Stimulated activated naive CD8-positive, alpha-beta T cell treated with anti-CD3 and anti-CD28 coated beads, Interleukin-15, amount 100 ng/mL, for 72 hours (primary cell): Measurements from ENCODE around the gene LMNTD2.

ENCODE experiments used
- ATAC-seq: fragments of 150-1000 bp; cut with Tn5 transposase; 2 replicates; pipeline ENCODE4 v1.10.0; 2021; ENCODE audit warnings: mild to moderate bottlenecking, moderate library complexity
- DNase-seq, 2 donors: peaks; one replicate each; pipeline ENCODE4 v3.0.0; 2021 to 2022
- H3K27ac Mint-ChIP-seq, 2 donors: one replicate each; pipeline ENCODE4 v1.8.0; 2022; ENCODE audit warnings: mild to moderate bottlenecking in 2 of 2, mixed read lengths in 2 of 2, moderate library complexity in 2 of 2
- H3K27me3 Mint-ChIP-seq: one replicate; pipeline ENCODE4 v1.8.0; 2022; ENCODE audit warnings: mixed read lengths
- H3K4me1 Mint-ChIP-seq: one replicate; pipeline ENCODE4 v1.8.0; 2022; ENCODE audit warnings: mild to moderate bottlenecking, mixed read lengths
- H3K4me3 Mint-ChIP-seq, 2 donors: one replicate each; pipeline ENCODE4 v1.8.0; 2022; ENCODE audit warnings: mild to moderate bottlenecking in 2 of 2, mixed read lengths in 2 of 2, moderate library complexity in 1 of 2
- H3K9me3 Mint-ChIP-seq, 2 donors: one replicate each; pipeline ENCODE4 v1.8.0; 2022; ENCODE audit warnings: mixed read lengths in 2 of 2

Gene LMNTD2

DNA sequence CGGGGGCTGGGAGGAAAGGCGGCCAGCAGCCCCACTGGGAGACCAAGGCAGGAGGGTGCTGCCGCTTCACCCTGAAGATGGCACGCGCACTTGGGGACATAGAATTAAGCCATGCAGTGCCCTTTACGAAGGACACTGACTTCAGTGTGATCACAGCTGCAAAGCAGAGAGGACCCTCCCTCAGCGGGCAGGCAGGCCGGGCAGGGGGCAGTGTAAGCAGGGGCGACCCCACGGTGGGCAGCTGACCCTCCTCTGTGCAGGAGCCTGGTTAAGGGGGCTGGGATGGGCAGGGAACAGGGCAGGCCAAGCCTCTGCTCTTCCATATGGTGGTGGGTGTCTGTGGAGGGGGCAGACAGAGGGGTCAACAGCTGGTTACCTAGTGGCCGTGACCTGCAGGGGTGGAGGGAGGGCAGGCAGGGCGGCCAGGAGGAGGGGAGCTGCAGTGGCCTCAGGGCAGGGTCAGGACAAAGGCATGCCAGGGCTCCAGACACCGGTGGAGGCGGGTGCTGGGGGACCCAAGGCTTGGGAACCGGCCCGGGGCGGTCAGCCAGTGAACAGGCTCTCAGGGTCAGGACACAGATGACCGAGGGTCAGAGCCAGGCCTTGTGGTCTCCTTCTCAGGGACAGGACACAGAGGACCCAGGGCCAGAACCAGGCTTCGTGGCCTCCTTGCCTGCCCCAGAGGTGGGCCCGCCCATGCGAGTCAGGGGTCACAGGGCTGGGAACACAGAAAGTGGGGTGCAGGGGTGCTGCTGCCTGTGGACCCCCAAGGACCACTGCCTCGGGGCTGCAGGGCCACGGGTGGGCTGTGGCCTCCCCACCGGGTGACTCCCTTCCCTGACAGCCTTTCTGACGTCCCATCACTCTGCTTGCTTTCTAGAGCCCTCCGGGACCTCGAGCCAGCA, 7.2 kb downstream of the LMNTD2 start:
- H3K4me1 Mint-ChIP-seq = peaks cover 18% of the 10 kb centered on the region
- H3K27ac Mint-ChIP-seq = no peak overlapping the region
- peaks cover 27% of the 10 kb centered on the region for H3K27me3 Mint-ChIP-seq
- DNase-seq (no peak), ATAC-seq (no peak)
- no peak overlapping the region for H3K4me3 Mint-ChIP-seq
- no peaks in the 10 kb centered on the region for H3K9me3 Mint-ChIP-seq

DNA sequence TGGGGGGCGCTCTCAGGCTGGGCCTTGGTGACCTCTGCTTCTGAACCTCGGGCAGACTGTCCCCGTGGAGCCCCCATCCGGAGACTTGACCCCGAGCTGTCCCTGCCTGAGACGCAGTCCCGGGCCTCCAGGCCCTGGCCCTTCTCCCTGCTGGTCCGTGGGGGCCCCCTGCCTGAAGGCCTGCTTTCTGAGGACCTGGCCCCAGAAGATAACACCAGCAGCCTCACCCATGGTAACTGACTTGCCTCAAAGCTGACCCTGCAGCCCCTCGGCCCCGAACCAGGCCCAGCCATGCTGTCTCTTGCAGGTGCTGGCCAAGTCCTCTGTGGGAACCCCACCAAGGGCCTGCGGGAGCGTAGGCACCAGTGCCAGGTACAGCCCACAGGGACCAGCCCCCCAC, 8.9 kb downstream of the LMNTD2 start:
- no peaks in the 10 kb centered on the region for H3K9me3 Mint-ChIP-seq
- H3K27me3 Mint-ChIP-seq = peaks cover 9% of the 10 kb centered on the region
- ATAC-seq = no peak
- H3K4me1 Mint-ChIP-seq = peaks cover 16% of the 10 kb centered on the region
- DNase-seq = no peak
- H3K4me3 Mint-ChIP-seq = no peak overlapping the region
- H3K27ac Mint-ChIP-seq = peak overlapping the region in 1 of 2 donors; percentile 34

DNA sequence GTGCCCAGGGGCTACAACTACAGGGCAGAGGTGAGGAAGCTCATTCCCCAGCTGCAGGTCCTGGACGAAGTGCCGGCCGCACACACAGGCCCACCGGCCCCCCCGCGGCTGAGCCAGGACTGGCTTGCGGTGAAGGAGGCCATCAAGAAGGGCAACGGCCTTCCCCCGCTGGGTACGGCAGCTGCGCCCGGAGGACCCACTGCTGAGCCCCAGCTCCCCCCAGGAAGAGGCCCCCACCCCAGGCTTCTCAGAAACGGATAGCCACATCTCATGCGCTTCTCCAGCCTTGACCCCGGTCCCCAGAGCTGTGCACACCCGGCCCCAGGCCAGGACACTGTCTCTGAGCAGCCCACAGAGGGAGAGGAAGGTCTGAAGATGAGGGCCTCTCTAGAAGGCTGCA, 9.4 kb downstream of the LMNTD2 start:
- DNase-seq (no peak), ATAC-seq (no peak)
- no peak overlapping the region for H3K27ac Mint-ChIP-seq
- peaks cover 11% of the 10 kb centered on the region for H3K4me1 Mint-ChIP-seq
- no peaks in the 10 kb centered on the region for H3K9me3 Mint-ChIP-seq
- H3K27me3 Mint-ChIP-seq = peaks cover 5% of the 10 kb centered on the region
- H3K4me3 Mint-ChIP-seq = no peak overlapping the region

DNA sequence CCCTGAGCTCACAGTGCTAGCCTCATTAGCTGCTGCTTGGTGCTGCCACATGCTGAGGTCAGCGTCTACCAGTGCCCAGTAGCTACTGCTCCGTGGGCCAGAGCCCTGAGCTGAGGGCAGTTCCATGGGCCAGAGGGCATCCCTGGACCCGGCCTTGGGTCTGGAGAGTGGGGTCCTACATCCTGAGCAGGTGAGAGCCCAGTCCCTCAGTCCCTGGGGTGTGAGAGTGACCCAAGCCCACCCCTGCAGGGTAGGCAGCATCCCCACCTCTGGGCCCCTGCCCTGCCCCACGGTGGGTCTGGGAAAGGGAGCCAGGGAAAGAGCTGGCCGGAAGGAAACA, 9.8 kb downstream of the LMNTD2 start:
- H3K9me3 Mint-ChIP-seq = no peaks in the 10 kb centered on the region
- ATAC-seq = no peak
- no peak overlapping the region for H3K27ac Mint-ChIP-seq
- peaks cover under 1% of the 10 kb centered on the region for H3K27me3 Mint-ChIP-seq
- H3K4me1 Mint-ChIP-seq = peaks cover 10% of the 10 kb centered on the region
- H3K4me3 Mint-ChIP-seq = no peak overlapping the region
- DNase-seq = no peak

DNA sequence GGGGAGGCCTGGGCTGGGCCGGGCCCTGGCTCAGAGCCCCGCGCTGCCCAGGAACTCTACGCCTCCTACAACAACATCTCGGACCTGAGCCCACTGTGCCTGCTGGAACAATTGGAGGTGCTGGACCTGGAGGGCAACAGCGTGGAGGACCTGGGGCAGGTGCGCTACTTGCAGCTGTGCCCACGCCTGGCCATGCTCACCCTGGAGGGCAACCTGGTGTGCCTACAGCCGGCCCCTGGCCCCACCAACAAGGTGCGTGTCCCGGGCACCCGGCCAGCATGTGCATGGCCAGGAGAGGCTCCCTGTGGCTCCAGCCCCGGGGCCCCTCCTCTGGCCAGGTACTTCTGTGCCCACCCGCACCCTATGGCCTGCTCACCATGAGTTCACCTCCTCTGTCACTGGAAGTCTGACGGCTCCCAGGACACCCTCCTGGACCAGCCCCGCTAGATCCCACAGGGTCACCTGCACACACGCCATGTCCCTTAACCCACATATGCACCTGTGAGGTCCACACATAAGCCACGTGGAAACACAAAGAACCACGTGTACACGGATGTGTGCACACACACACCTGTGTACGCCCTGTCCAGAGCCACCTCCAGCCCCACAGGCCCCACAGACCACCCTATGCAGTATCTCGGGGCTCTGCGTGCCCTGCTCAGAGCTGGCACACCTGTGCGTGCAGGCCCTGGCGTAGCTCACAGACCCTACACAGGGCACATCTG, 10.4 kb downstream of the LMNTD2 start:
- DNase-seq (no peak), ATAC-seq (no peak)
- Mint-ChIP-seq H3K27ac (no peak overlapping the region), H3K4me3 (no peak overlapping the region), H3K9me3 (no peaks in the 10 kb centered on the region), H3K4me1 (peaks cover 10% of the 10 kb centered on the region), H3K27me3 (no peaks in the 10 kb centered on the region)

DNA sequence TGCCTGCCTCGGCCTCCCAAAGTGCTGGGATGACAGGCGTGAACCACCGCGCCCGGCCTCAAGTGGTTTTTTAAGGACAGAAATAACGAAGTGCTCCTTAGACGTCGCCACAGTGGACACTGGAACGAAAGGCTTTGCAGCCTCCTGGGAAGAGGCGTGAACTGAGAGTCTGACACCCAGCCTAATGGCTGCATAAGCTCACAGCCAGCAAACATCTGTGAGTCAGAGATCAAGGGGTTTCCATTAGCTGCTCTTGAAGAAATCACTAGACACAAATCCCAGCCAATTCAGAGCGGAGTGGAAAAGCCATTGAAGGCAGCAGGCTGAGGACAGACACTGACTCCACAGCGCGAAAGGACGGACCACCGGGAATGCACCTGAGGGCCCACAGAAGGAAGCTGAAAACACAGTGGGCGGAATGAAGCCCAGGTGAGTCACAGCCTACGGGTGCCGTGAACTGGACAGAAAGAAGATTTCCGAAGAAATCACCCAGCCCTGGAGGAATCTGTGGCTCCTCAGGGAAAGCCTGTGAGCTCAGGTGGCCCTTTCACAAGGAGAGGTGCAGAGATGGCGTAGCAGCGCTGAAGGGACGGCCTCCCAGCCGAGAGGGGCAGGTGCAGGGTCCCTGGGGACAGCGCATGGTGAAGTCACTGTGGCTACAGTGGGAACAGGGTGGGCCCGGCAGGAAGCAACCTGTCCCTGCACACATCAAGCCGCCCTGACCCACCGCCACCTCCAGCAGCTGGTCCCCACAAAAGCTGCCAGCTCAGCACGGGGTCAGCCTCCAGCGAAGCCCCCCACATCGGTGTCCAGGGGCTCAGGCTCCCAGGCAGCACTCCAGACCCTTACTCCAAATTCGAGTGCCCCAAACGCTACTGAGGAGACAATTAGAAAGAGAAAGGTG, 11.6 kb downstream of the LMNTD2 start:
- H3K4me3 Mint-ChIP-seq = no peak overlapping the region
- DNase-seq (no peak), ATAC-seq (no peak)
- no peaks in the 10 kb centered on the region for H3K27me3 Mint-ChIP-seq
- no peaks in the 10 kb centered on the region for H3K9me3 Mint-ChIP-seq
- H3K27ac Mint-ChIP-seq = no peak overlapping the region
- peaks cover 6% of the 10 kb centered on the region for H3K4me1 Mint-ChIP-seq

DNA sequence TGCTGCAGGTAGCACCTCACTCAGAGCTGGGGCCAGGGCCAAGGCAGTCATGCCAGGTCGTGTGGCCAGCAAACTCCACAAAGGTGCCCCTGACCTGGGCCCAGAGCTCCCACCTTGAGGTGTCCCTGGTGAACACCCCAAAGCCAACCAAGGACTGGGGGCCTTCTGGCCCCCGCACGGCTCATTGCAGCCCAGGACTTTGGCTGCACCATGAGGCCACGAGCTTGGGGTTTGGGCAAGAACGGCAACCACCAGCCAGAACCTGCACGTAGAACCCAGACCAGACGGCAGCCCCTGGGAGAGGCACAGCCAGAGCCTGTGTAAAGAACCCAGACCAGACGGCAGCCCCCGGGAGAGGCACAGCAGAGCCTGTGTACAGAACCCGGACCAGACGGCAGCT, 15.4 kb downstream of the LMNTD2 start:
- no peaks in the 10 kb centered on the region for H3K27me3 Mint-ChIP-seq
- ATAC-seq (no peak), DNase-seq (no peak)
- no peaks in the 10 kb centered on the region for H3K9me3 Mint-ChIP-seq
- H3K4me3 Mint-ChIP-seq = no peak overlapping the region
- no peak overlapping the region for H3K27ac Mint-ChIP-seq
- peaks cover 5% of the 10 kb centered on the region for H3K4me1 Mint-ChIP-seq

DNA sequence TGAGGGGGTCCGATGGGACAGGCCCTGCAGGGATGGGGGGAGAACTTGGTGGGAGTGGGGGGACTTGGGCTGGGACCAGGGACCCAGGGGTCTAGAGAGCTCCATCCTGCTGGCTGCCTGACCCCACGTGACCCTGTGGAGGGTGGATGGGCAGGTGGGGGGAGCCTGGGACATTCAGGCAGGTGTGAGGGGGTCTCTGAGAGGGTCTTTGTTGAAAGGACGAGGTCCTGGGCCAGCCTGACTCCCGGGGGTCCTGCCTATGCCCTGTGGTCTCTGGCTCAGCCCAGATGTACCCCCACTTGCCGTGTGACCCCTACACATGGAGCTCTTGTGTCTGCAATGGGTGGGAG, 15.7 kb downstream of the LMNTD2 start:
- DNase-seq = no peak
- H3K27ac Mint-ChIP-seq = no peak overlapping the region
- ATAC-seq = peak; percentile 31
- no peak overlapping the region for H3K4me3 Mint-ChIP-seq
- H3K4me1 Mint-ChIP-seq = peaks cover 5% of the 10 kb centered on the region
- no peaks in the 10 kb centered on the region for H3K27me3 Mint-ChIP-seq
- H3K9me3 Mint-ChIP-seq = no peaks in the 10 kb centered on the region

DNA sequence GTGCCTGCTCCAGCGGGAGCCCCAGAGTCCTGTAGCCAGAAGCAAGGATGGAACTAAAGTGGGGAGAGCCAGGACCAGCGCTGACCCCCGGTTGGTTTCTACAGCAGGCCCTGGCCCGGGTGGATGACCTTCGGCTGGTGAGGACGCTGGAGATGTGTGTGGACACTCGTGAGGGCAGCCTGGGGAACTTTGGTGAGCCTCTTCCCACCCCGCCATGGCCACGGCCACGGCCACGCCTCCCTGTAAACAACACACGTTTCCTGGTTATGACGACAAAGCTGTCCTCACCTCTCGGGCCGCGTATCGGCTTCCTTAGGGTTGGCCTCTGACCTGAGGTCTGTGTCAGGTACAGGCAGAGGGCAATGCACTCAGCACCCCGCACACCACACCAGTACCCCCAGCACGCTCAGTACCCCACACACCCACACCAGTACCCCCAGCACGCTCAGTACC, 19.1 kb downstream of the LMNTD2 start:
- no peaks in the 10 kb centered on the region for H3K9me3 Mint-ChIP-seq
- no peak for DNase-seq
- no peak overlapping the region for H3K27ac Mint-ChIP-seq
- H3K4me1 Mint-ChIP-seq = peaks cover 13% of the 10 kb centered on the region
- ATAC-seq = no peak
- no peak overlapping the region for H3K4me3 Mint-ChIP-seq
- no peaks in the 10 kb centered on the region for H3K27me3 Mint-ChIP-seq

DNA sequence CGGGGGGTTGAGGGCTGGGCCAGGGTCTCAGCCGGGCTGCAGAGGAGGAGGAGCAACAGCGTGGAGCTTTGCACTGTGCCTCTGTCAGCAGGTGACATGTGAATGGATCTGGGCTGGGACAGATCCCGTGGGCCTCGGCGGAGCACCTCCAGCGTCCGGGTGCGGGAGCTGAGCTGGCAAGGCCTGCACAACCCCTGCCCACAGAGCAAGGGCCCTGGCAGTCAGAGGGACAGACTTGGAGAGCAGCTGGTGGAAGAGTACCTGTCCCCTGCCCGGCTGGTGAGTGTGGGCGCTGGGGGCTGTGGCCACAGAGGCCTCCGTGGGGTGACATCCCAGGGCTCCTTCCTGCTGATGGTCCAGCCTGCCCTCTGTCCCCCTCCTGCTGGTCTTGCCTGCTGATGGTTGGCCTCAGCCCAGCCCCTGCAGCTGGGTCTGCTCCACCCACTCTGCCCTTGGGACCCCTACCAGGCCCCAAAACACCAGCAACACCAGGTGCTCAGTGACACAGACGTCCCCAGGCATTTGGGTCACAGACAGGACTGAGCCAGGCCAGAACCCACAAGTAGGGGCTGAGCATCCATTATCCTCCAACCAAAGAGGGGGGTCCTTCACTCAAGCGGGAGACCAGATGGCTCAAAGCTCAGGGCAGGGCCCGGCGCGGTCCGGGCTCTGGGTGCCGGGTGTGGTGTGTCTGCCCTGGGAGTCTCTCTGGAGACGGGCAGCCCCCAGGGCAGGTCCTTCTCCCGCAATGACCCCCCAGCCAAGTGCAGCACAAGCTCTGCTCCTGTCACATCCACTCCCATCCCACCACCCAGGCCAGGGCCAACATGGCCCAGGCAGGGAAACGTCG, 19.7 kb downstream of the LMNTD2 start:
- Mint-ChIP-seq H3K27ac (no peak overlapping the region), H3K4me3 (no peak overlapping the region), H3K4me1 (peaks cover 19% of the 10 kb centered on the region), H3K27me3 (no peaks in the 10 kb centered on the region), H3K9me3 (no peaks in the 10 kb centered on the region)
- DNase-seq (no peak), ATAC-seq (no peak)

DNA sequence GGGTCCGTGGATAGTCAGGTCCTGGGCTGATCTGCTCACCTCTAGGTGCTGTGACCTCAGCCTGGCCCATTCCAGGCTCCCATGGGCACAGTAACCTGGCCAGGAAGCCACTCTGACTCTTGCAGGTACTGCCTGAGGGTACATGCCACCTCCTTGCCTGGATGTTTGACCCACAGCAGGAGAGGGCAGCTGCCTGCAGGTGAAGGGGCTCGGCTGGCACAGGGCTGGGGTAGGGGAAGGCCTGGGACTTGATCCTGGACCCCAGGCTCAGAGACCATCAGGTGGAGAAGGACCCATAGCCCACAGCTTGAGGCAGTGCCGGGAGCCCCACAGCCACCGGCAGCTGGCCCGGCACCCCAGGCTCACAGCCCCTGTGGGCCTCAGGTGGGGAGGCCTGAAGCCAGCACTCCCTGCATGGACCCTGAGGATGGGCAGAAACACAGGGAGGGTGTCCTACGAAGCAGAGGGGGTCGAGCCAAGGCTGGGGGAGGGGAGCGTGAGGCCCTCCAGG, 20.5 kb downstream of the LMNTD2 start:
- H3K27ac Mint-ChIP-seq = no peak overlapping the region
- no peak for ATAC-seq
- no peaks in the 10 kb centered on the region for H3K27me3 Mint-ChIP-seq
- no peaks in the 10 kb centered on the region for H3K9me3 Mint-ChIP-seq
- H3K4me3 Mint-ChIP-seq = no peak overlapping the region
- peaks cover 19% of the 10 kb centered on the region for H3K4me1 Mint-ChIP-seq
- DNase-seq = no peak

DNA sequence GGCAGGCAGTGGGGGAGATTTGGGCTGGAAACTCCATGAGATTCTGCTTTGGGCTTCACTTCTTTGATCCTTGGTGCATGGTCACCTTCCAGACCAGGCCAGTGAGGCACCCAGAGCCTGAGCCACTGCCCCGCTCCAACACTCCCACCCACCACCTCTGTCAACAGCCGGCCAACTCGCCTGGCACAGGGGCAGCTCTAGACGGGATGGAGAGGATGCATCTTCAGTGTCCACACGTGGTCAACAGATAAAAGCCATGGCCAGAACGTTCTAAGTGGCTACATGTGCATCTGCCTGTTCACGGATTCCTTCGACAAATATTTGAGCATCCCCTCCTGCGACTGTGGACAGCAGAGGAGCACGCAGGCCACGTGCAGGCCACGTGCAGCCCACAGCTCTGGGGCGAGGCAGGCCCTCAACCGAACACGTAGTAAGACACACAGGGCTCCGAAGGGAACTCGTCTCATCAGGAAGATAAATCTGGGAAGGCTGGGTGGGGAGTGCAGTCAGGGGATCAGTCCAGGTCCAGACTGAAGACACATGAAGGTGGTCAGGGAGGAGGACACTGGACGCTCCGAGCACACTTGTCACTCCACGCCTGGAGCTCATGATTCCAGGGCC, 22.0 kb downstream of the LMNTD2 start:
- ATAC-seq (no peak), DNase-seq (no peak)
- Mint-ChIP-seq H3K4me3 (no peak overlapping the region), H3K27ac (peak overlapping the region in 1 of 2 donors; percentile 84), H3K4me1 (peaks cover 28% of the 10 kb centered on the region), H3K9me3 (no peaks in the 10 kb centered on the region), H3K27me3 (no peaks in the 10 kb centered on the region)

DNA sequence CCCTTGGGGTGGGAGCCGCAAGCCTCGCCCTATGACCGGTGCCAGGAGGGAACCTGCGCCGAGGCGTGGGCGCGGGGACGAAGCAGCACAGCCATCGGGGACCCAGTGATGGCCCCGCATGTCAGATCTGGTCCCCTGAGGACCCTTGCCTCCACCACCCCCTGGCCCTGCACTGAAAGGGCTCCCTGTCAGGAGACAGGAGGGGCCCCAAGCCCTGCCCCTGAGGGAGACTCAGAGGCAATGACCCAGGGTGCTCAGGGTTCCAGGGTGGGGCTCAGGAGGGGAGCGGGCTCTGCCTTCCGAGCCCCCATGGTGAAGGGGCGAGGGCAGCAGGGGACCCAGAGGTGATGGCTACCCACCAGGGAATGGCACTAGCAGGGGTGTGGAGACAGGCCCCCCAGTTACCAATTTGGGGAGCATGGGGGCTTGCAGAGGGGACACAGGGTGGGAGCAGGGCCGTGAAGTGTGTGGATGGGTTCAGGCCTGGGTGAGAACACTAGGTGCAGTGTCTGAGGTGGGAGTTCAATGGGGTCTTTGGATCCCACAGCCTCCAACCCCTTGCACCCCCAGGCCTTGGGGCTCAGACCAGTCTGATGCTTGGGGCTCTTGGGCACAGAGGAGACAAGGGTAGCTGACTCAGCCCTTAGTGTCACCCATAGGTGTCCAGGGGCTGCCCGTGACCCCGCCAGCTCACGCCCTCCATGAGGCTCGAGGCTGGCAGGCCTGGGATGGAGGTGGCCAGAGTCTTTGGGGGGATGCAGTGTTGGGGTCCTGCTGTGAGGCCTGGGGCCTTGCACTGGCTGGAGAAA, 22.7 kb downstream of the LMNTD2 start:
- ATAC-seq (no peak), DNase-seq (no peak)
- H3K4me1 Mint-ChIP-seq = peaks cover 31% of the 10 kb centered on the region
- H3K27me3 Mint-ChIP-seq = no peaks in the 10 kb centered on the region
- H3K9me3 Mint-ChIP-seq = no peaks in the 10 kb centered on the region
- peak overlapping the region; percentile 52 to 67 for H3K27ac Mint-ChIP-seq
- peak overlapping the region; percentile 92 to 96 for H3K4me3 Mint-ChIP-seq
